ENCODE measurements around the gene LGR4.
A peak's percentile ranks its signal among the peaks of the same experiment; 100 is the strongest.
"Not testable (repeated sequence)": the region's sequence is repeated elsewhere in the genome, so short reads cannot be mapped to it uniquely, and the experiment has no call there.

The LGR4 gene

GRCh38 chr11:27460158-27460978 lies 12.2 kb downstream of the LGR4 start:
- H3K36me3 ChIP-seq (replicated peaks): 0 out of 2 replicates have a peak, but pooled peaks cover 2% of the 10 kb centered on the region
- DNase-seq (ENCODE audit: low spot score in 2 of 2): no peak
- H3K4me3 ChIP-seq: no peak overlapping the region
- no peaks in the 10 kb centered on the region for H3K27me3 ChIP-seq (ENCODE audit: low read depth)
- peaks cover 58% of the 10 kb centered on the region for H3K4me1 ChIP-seq
- no peaks in the 10 kb centered on the region for H3K9me3 ChIP-seq
- in situ Hi-C loops (cut with MboI; ENCODE audit: low sequenced_read_pairs): loop anchor here (25.0 kb wide), 1 partner anchor 98 kb away; the partner anchor contains the start of gene CCDC34

GRCh38 chr11:27459191-27459590 lies 13.4 kb downstream of the LGR4 start:
- DNase-seq (ENCODE audit: low spot score in 2 of 2): peak; percentile 2 to 22
- in situ Hi-C loops (cut with MboI; ENCODE audit: low sequenced_read_pairs): loop anchor here (25.0 kb wide), 1 partner anchor 97 kb away; the partner anchor contains the start of gene CCDC34
- Histone ChIP-seq H3K36me3 (replicated peaks) (0 out of 2 replicates have a peak, but pooled peaks cover 2% of the 10 kb centered on the region), H3K27me3 (ENCODE audit: low read depth) (no peaks in the 10 kb centered on the region), H3K9me3 (no peaks in the 10 kb centered on the region), H3K4me3 (no peak overlapping the region), H3K4me1 (peaks cover 56% of the 10 kb centered on the region)

- no peaks in the 10 kb centered on the region for H3K27me3 ChIP-seq (ENCODE audit: low read depth)
- H3K36me3 ChIP-seq (replicated peaks): 0 out of 2 replicates have a peak, but pooled peaks cover 2% of the 10 kb centered on the region
- in situ Hi-C loops (cut with MboI; ENCODE audit: low sequenced_read_pairs): loop anchor here (25.0 kb wide), 1 partner anchor 96 kb away; the partner anchor contains the start of gene CCDC34
- H3K4me1 ChIP-seq: peaks cover 61% of the 10 kb centered on the region
- peak in 1 of 2 experiments; percentile 1 for DNase-seq (ENCODE audit: low spot score in 2 of 2)
- H3K9me3 ChIP-seq: no peaks in the 10 kb centered on the region
- H3K4me3 ChIP-seq: no peak overlapping the region
Observed at GRCh38 chr11:27458182-27458581, 14.4 kb downstream of the LGR4 start.

- H3K36me3 ChIP-seq (replicated peaks): 0 out of 2 replicates have a peak, but pooled peaks cover 2% of the 10 kb centered on the region
- H3K4me3 ChIP-seq: no peak overlapping the region
- H3K27me3 ChIP-seq (ENCODE audit: low read depth): no peaks in the 10 kb centered on the region
- no peaks in the 10 kb centered on the region for H3K9me3 ChIP-seq
- peak in 1 of 2 experiments; percentile 2 for DNase-seq (ENCODE audit: low spot score in 2 of 2)
- in situ Hi-C loops (cut with MboI; ENCODE audit: low sequenced_read_pairs): loop anchor here (25.0 kb wide), 1 partner anchor 95 kb away; the partner anchor contains the start of gene CCDC34
- H3K4me1 ChIP-seq: peaks cover 72% of the 10 kb centered on the region
Observed at GRCh38 chr11:27456795-27457329, 15.7 kb downstream of the LGR4 start.

GRCh38 chr11:27456140-27456794 lies 16.3 kb downstream of the LGR4 start:
- DNase-seq (ENCODE audit: low spot score in 2 of 2): peak in 1 of 2 experiments; percentile 8
- in situ Hi-C loops (cut with MboI; ENCODE audit: low sequenced_read_pairs): loop anchor here (25.0 kb wide), 1 partner anchor 94 kb away; the partner anchor contains the start of gene CCDC34
- Histone ChIP-seq H3K9me3 (no peaks in the 10 kb centered on the region), H3K4me3 (no peak overlapping the region), H3K4me1 (peaks cover 78% of the 10 kb centered on the region), H3K36me3 (replicated peaks) (0 out of 2 replicates have a peak, but pooled peaks cover 2% of the 10 kb centered on the region), H3K27me3 (ENCODE audit: low read depth) (no peaks in the 10 kb centered on the region)

GRCh38 chr11:27455667-27456066 lies 16.9 kb downstream of the LGR4 start:
- Histone ChIP-seq H3K27me3 (ENCODE audit: low read depth) (no peaks in the 10 kb centered on the region), H3K4me1 (peaks cover 78% of the 10 kb centered on the region), H3K9me3 (no peaks in the 10 kb centered on the region), H3K36me3 (replicated peaks) (0 out of 2 replicates have a peak, but pooled peaks cover 2% of the 10 kb centered on the region), H3K4me3 (no peak overlapping the region)
- in situ Hi-C loops (cut with MboI; ENCODE audit: low sequenced_read_pairs): loop anchor here (25.0 kb wide), 1 partner anchor 93 kb away; the partner anchor contains the start of gene CCDC34
- peak in 1 of 2 experiments; percentile 2 for DNase-seq (ENCODE audit: low spot score in 2 of 2)

- in situ Hi-C loops (cut with MboI; ENCODE audit: low sequenced_read_pairs): loop anchor here (25.0 kb wide), 1 partner anchor 91 kb away; the partner anchor contains the start of gene CCDC34
- H3K27me3 ChIP-seq (ENCODE audit: low read depth): no peaks in the 10 kb centered on the region
- peaks cover 78% of the 10 kb centered on the region for H3K4me1 ChIP-seq
- H3K4me3 ChIP-seq: no peak overlapping the region
- H3K9me3 ChIP-seq: no peaks in the 10 kb centered on the region
- H3K36me3 ChIP-seq (replicated peaks): 0 out of 2 replicates have a peak, but pooled peaks cover 2% of the 10 kb centered on the region
- DNase-seq (ENCODE audit: low spot score in 2 of 2): no peak
Observed at GRCh38 chr11:27453701-27454100, 18.9 kb downstream of the LGR4 start.

- no peaks in the 10 kb centered on the region for H3K9me3 ChIP-seq
- H3K36me3 ChIP-seq (replicated peaks): 0 out of 2 replicates have a peak, but pooled peaks cover 2% of the 10 kb centered on the region
- no peak overlapping the region for H3K4me3 ChIP-seq
- H3K4me1 ChIP-seq: peaks cover 83% of the 10 kb centered on the region
- in situ Hi-C loops (cut with MboI; ENCODE audit: low sequenced_read_pairs): loop anchor here (25.0 kb wide), 1 partner anchor 90 kb away; the partner anchor contains the start of gene CCDC34
- no peak for DNase-seq (ENCODE audit: low spot score in 2 of 2)
- no peaks in the 10 kb centered on the region for H3K27me3 ChIP-seq (ENCODE audit: low read depth)
Observed at GRCh38 chr11:27452147-27452546, 20.4 kb downstream of the LGR4 start.

- in situ Hi-C loops (cut with MboI; ENCODE audit: low sequenced_read_pairs): loop anchor here (25.0 kb wide), 1 partner anchor 89 kb away; the partner anchor contains the start of gene CCDC34
- H3K4me3 ChIP-seq: no peak overlapping the region
- no peaks in the 10 kb centered on the region for H3K9me3 ChIP-seq
- H3K4me1 ChIP-seq: peaks cover 76% of the 10 kb centered on the region
- DNase-seq (ENCODE audit: low spot score in 2 of 2): peak in 1 of 2 experiments; percentile 76
- H3K27me3 ChIP-seq (ENCODE audit: low read depth): no peaks in the 10 kb centered on the region
- H3K36me3 ChIP-seq (replicated peaks): no peaks in the 10 kb centered on the region
Observed at GRCh38 chr11:27451244-27451965, 21.2 kb downstream of the LGR4 start.

- peak in 1 of 2 experiments; percentile 73 for DNase-seq (ENCODE audit: low spot score in 2 of 2)
- in situ Hi-C loops (cut with MboI; ENCODE audit: low sequenced_read_pairs); H3K9me3 ChIP-seq; H3K4me3 ChIP-seq; H3K27me3 ChIP-seq (ENCODE audit: low read depth); H3K36me3 ChIP-seq (replicated peaks): not testable (repeated sequence)
- peaks cover 63% of the 10 kb centered on the region for H3K4me1 ChIP-seq
Observed at GRCh38 chr11:27448184-27448540, 24.4 kb downstream of the LGR4 start.

- Histone ChIP-seq H3K36me3 (replicated peaks) (no peaks in the 10 kb centered on the region), H3K9me3 (no peaks in the 10 kb centered on the region), H3K4me1 (peaks cover 64% of the 10 kb centered on the region), H3K4me3 (no peak overlapping the region), H3K27me3 (ENCODE audit: low read depth) (no peaks in the 10 kb centered on the region)
- in situ Hi-C loops (cut with MboI; ENCODE audit: low sequenced_read_pairs): no loop called here
- no peak for DNase-seq (ENCODE audit: low spot score in 2 of 2)
Observed at GRCh38 chr11:27447288-27448183, 25.1 kb downstream of the LGR4 start.

- Histone ChIP-seq H3K36me3 (replicated peaks) (no peaks in the 10 kb centered on the region), H3K9me3 (no peaks in the 10 kb centered on the region), H3K4me1 (peaks cover 66% of the 10 kb centered on the region), H3K4me3 (no peak overlapping the region), H3K27me3 (ENCODE audit: low read depth) (no peaks in the 10 kb centered on the region)
- in situ Hi-C loops (cut with MboI; ENCODE audit: low sequenced_read_pairs): no loop called here
- no peak for DNase-seq (ENCODE audit: low spot score in 2 of 2)
Observed at GRCh38 chr11:27445625-27446024, 27.0 kb downstream of the LGR4 start.

All from HAP-1 (cell line).